Neuron (in vitro differentiated cells): Measurements from ENCODE around the gene STK35.

ENCODE experiments used
- H2AFZ ChIP-seq: one replicate; pipeline ENCODE4 v1.6.1; 2013; ENCODE audit warnings: low read depth, mild to moderate bottlenecking, inconsistent platforms, low read length, moderate library complexity
- H3K27me3 ChIP-seq: one replicate; pipeline ENCODE4 v1.6.1; 2013; ENCODE audit warnings: low read length; ENCODE audit not compliant: insufficient read depth
- H3K36me3 ChIP-seq: one replicate; pipeline ENCODE4 v1.6.1; 2013; ENCODE audit warnings: low read length; ENCODE audit not compliant: insufficient read depth
- H3K4me1 ChIP-seq: one replicate; pipeline ENCODE4 v1.6.1; 2013; ENCODE audit warnings: low read length; ENCODE audit not compliant: insufficient read depth
- H3K4me3 ChIP-seq: 2 replicates; pipeline ENCODE4 v1.5.1; 2013; ENCODE audit warnings: mild to moderate bottlenecking, low read length, moderate library complexity
- H3K9me3 ChIP-seq: one replicate; pipeline ENCODE4 v1.6.1; 2013; ENCODE audit warnings: low read length

Gene STK35

DNA sequence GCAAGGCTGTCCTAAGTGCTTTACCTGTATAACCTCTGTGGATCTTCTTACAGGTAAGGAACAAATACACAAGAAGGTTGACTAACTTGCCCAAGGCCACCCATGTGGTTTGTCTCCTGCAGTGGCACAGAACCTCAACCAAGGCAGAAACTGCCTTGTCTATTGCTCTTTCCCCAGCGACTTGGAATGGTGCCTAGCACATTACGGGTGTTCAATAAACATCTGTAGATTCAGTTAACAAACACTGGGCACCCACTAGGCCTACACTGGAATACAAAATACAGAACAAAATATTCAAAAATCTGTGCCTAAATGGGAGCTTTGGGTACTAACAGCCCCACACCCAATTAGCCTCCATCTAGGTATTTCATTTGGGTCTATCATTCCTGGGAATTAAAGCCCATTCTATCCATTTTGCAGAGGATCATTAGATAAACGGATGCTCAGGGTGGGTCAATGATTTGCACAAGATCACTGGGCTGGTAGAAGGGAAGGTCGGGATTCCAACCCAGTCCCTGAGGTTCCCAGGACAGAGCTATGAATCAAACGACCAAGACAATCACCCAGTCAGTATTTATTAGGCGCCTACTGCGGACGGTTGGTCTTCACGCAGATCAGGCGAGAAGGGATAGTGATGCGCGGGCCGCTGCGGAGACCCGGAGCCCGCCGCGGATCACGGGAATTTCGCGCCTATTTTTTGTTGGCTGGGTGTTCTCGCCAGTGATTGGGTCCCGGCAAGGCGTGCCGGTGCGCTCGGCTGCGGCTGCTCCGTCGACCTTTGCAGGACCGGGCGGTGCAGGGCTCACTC, at the start of gene STK35:
STK35 (plus strand) TSS at position 771 of the 808 bp plus-strand sequence. CDS start 55 bp downstream, outside the sequence.
- no peaks in the 10 kb centered on the region for H3K9me3 ChIP-seq
- H3K4me3 ChIP-seq = peak within 1 kb of the TSS; percentile 66
- H3K36me3 ChIP-seq = peaks cover 11% of the 10 kb centered on the region
- peak within 1 kb of the TSS; percentile 83 for H2AFZ ChIP-seq
- no peaks in the 10 kb centered on the region for H3K27me3 ChIP-seq
- H3K4me1 ChIP-seq = peaks cover 22% of the 10 kb centered on the region

DNA sequence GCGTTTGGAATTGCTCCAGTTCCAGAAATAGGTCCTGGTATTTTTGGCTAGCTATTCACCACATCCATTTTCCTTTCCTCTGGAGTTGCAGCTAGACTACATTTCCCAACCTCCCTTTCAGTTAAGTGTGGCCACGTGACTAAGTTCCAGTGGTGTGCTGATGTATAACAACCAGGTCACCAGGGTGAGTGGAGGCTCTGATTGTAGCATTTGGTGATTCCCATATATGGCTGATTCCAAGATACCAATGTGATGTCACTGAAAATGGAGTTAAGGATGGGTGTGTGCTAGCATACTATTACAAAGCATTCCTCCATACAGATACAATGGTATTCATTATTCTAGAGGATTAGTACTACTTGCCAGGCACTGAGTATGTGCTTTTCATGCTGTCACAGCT, 49.7 kb upstream of the STK35 start:
- H3K36me3 ChIP-seq = no peaks in the 10 kb centered on the region
- H3K27me3 ChIP-seq = peaks cover 8% of the 10 kb centered on the region
- H3K4me1 ChIP-seq = no peaks in the 10 kb centered on the region
- H3K4me3 ChIP-seq = no peak overlapping the region
- H3K9me3 ChIP-seq = peaks cover 2% of the 10 kb centered on the region
- H2AFZ ChIP-seq = no peak overlapping the region

GRCh38 chr20:2052741-2053140, 48.9 kb upstream of the STK35 start:
- no peak overlapping the region for H2AFZ ChIP-seq
- no peaks in the 10 kb centered on the region for H3K4me1 ChIP-seq
- H3K36me3 ChIP-seq = no peaks in the 10 kb centered on the region
- H3K4me3 ChIP-seq = no peak overlapping the region
- H3K9me3 ChIP-seq = peaks cover 2% of the 10 kb centered on the region
- H3K27me3 ChIP-seq = peaks cover 8% of the 10 kb centered on the region

- peaks cover 8% of the 10 kb centered on the region for H3K27me3 ChIP-seq
- H3K9me3 ChIP-seq = peaks cover 2% of the 10 kb centered on the region
- no peak overlapping the region for H2AFZ ChIP-seq
- H3K36me3 ChIP-seq = no peaks in the 10 kb centered on the region
- H3K4me1 ChIP-seq = no peaks in the 10 kb centered on the region
- no peak overlapping the region for H3K4me3 ChIP-seq
These were observed 48.0 kb upstream of the STK35 start for GRCh38 chr20:2053615-2054014.

- Histone ChIP-seq H3K9me3 (peaks cover 2% of the 10 kb centered on the region), H3K36me3 (no peaks in the 10 kb centered on the region), H3K27me3 (peaks cover 8% of the 10 kb centered on the region), H2AFZ (no peak overlapping the region), H3K4me1 (no peaks in the 10 kb centered on the region), H3K4me3 (no peak overlapping the region)
These were observed 46.7 kb upstream of the STK35 start for GRCh38 chr20:2054911-2055310.

DNA sequence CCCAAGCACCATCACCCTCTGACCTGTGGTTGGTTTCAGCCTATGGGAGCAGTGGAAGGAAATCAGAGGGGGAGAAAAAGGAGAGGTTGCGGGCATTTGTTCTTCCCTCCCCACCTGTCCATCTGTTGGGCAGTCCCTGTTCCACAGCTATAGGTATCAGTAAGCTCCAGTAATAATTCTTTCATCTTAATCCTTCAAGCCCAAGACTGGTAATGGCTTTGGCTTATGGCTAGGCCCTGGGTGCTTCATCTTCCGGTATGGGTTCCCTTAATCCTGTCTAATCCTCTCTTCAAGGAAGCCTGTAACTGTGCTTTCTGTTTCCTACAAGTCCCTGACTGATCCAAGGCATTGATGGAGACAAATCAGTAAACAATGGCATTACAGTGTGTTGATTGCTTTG, 42.2 kb upstream of the STK35 start:
- Histone ChIP-seq H3K4me1 (no peaks in the 10 kb centered on the region), H3K4me3 (no peak overlapping the region), H3K36me3 (no peaks in the 10 kb centered on the region), H3K9me3 (no peaks in the 10 kb centered on the region), H2AFZ (no peak overlapping the region), H3K27me3 (peaks cover 2% of the 10 kb centered on the region)

- Histone ChIP-seq H2AFZ (no peak overlapping the region), H3K4me3 (no peak overlapping the region), H3K27me3 (no peaks in the 10 kb centered on the region), H3K4me1 (no peaks in the 10 kb centered on the region), H3K9me3 (no peaks in the 10 kb centered on the region), H3K36me3 (no peaks in the 10 kb centered on the region)
These were observed 36.5 kb upstream of the STK35 start for GRCh38 chr20:2065099-2065498.

GRCh38 chr20:2066461-2067122, 35.0 kb upstream of the STK35 start:
- Histone ChIP-seq H3K4me3 (no peak overlapping the region), H3K9me3 (no peaks in the 10 kb centered on the region), H3K4me1 (no peaks in the 10 kb centered on the region), H3K27me3 (no peaks in the 10 kb centered on the region), H3K36me3 (no peaks in the 10 kb centered on the region), H2AFZ (no peak overlapping the region)

DNA sequence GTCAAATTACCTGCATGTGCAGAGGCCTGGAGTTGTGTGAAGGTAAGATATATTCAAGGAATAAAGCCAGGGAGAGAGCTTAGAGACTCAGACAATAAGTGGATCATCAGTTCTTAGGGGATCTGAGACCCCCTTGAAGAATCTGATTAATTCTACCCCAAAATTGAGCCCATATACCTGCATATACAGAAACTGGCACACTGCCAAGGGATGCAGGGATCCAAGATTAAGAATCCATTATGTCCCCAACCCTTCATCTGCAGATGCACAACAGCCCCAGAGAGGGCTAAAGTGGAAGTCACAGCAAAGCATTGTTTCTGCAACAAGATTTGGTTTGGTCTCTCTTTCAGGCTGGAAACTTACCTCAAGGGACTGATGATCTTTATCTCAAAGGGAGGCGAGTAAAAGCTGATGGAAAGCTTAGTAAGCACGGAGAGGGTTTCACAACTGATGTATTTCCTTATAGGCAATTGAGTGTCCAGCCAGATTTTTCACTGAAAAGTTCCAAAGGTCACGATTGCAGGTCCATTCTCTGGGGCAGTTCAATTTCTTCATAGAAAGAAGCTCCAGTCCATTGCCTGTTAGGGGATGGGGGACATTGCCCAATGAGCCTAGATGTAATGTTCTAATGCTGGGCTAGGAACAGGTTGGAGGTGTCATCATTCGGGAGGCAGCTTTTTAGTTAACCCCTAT, 20.9 kb upstream of the STK35 start:
- H2AFZ ChIP-seq = no peak overlapping the region
- no peaks in the 10 kb centered on the region for H3K36me3 ChIP-seq
- H3K4me1 ChIP-seq = no peaks in the 10 kb centered on the region
- H3K9me3 ChIP-seq = no peaks in the 10 kb centered on the region
- H3K27me3 ChIP-seq = peaks cover 8% of the 10 kb centered on the region
- H3K4me3 ChIP-seq = no peak overlapping the region

GRCh38 chr20:2084703-2085102, 16.9 kb upstream of the STK35 start:
- H3K4me1 ChIP-seq = peaks cover 6% of the 10 kb centered on the region
- H2AFZ ChIP-seq = no peak overlapping the region

DNA sequence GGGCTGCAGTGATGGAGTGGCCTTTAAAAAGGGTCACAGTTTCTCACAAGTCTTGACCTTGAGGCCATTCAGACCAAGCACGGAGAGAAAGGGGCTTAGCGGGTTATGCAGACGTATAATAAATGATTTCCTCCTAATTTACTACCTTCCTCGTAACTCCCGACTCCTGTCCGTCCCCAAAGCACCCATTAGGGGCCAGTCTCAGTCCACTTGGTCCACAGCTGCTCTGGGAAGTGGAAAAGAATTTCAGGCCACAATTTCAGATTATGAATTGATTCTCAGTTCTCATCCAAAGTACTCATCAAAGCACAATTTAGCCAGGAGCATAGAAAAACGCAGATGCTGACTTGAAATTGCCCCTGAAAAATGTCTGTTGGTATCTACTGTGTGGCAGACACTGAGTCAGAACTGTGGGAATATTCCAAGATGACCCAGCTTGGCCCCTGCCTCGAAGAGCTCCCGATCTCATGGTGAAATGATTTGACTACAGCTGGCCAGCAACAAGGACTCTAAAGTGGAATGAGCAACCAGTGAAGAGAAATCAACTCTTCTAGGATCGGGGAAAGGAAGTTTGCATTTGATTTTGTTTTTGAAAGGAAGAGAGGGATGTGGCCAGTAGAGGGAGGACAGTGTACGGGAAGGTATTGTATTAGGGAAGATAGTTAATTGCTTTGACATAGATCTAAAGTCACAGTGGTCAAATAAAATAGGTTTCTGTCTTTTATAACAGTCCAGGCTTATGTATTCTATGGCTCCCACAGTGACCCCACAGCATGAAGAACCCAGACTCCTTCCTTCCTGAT, 15.2 kb upstream of the STK35 start:
- H3K9me3 ChIP-seq = no peaks in the 10 kb centered on the region
- no peak overlapping the region for H2AFZ ChIP-seq

More at GRCh38 chr20:2084703-2085102, 16.9 kb upstream of the STK35 start:
- Histone ChIP-seq H3K9me3 (no peaks in the 10 kb centered on the region), H3K4me3 (no peak overlapping the region), H3K27me3 (peaks cover 25% of the 10 kb centered on the region), H3K36me3 (no peaks in the 10 kb centered on the region)

DNA sequence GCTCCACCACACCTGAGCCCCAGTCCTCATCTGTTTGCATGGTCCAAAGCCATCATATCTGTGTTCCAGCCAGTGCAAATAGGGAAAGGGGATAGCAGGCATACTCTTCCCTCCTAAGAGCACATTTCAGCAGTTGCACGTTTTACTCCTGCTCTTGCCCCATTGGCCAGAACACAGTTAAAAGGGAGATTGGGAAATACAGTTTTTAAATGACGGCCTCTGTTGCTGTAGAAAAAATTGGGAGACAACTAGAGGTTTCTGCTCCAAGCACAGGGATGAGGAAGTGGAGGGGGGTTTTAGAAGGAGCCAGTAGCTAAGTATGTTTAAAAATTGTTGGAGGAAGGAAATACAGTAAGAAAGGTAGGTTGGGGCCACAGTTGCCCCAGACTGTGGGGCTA, 14.6 kb upstream of the STK35 start:
- H3K27me3 ChIP-seq = peaks cover 22% of the 10 kb centered on the region
- H3K4me1 ChIP-seq = peaks cover 6% of the 10 kb centered on the region
- no peaks in the 10 kb centered on the region for H3K9me3 ChIP-seq
- H3K4me3 ChIP-seq = no peak overlapping the region
- no peaks in the 10 kb centered on the region for H3K36me3 ChIP-seq
- H2AFZ ChIP-seq = no peak overlapping the region

More for the DNA sequence above, 15.2 kb upstream of the STK35 start:
- H3K4me3 ChIP-seq = no peak overlapping the region
- H3K36me3 ChIP-seq = no peaks in the 10 kb centered on the region
- peaks cover 6% of the 10 kb centered on the region for H3K4me1 ChIP-seq
- peaks cover 22% of the 10 kb centered on the region for H3K27me3 ChIP-seq
